Type B pancreatic cell (in vitro differentiated cells): Measurements from ENCODE around the gene IFRD1. TPM values are rescaled to one million over a fixed set of nuclear protein-coding genes. Genes with fewer than 3 reads are reported as not detected.

ENCODE experiments used
- DNase-seq: peaks from one replicate; pipeline ENCODE4 v3.0.0; 2021; ENCODE audit warnings: mixed read lengths; ENCODE audit not compliant: unreplicated experiment; ENCODE audit errors: extremely low spot score
- H3K27ac Mint-ChIP-seq: 2 replicates; pipeline ENCODE4 v1.8.0; 2021; ENCODE audit warnings: mild to moderate bottlenecking, mixed read lengths
- H3K27me3 Mint-ChIP-seq: 2 replicates; pipeline ENCODE4 v1.8.0; 2021; ENCODE audit warnings: mixed read lengths
- H3K36me3 Mint-ChIP-seq: 2 replicates; pipeline ENCODE4 v1.8.0; 2021; ENCODE audit warnings: mixed read lengths
- H3K4me1 Mint-ChIP-seq: one replicate; pipeline ENCODE4 v1.8.0; 2021; ENCODE audit warnings: mixed read lengths; ENCODE audit not compliant: unreplicated experiment
- H3K4me3 Mint-ChIP-seq: 2 replicates; pipeline ENCODE4 v1.8.0; 2021; ENCODE audit warnings: mild to moderate bottlenecking, mixed read lengths
- H3K9me3 Mint-ChIP-seq: 2 replicates; pipeline ENCODE4 v1.8.0; 2021; ENCODE audit warnings: mixed read lengths
- total RNA-seq: library from RNA; stranded (reverse); gene quantifications from 2 replicates; pipeline ENCODE4 v1.2.1, GENCODE V29; 2021; ENCODE audit warnings: low replicate concordance
- TF ChIP-seq, protein P1 (sequence below): fragments of 200-600 bp; sonication (generic); conservative IDR thresholded peaks from 2 replicates; pipeline ENCODE4 v1.5.0; 2021; ENCODE audit warnings: antibody characterized with exemption, mild to moderate bottlenecking

Gene IFRD1
- total RNA-seq, 1 donor from 2014 or later = 78.4 TPM

DNA sequence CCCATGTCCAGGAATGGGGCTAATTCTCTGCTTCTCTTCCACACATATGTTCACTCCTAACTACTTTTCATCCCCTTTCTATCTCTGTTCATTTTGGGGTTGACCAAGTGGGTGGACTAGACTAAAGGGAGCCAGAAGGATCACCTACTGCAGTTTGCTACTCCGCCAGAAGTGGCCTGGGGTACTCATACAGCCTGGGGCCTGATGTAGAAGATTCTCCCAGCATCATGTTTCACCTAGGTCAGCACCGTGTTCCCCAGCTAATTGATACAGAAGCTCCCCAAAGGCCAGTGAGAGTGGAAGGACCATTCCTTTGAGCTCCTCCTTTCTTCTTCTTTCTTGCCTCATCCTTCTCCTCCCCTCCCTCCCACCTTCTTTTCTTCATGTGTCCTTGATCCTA lies 19.6 kb upstream of the IFRD1 start:
- H3K9me3 Mint-ChIP-seq = peaks cover 11% of the 10 kb centered on the region
- H3K4me1 Mint-ChIP-seq = no peaks in the 10 kb centered on the region
- no peak overlapping the region for H3K4me3 Mint-ChIP-seq
- H3K36me3 Mint-ChIP-seq = no peaks in the 10 kb centered on the region
- no peak overlapping the region for H3K27ac Mint-ChIP-seq
- TF ChIP-seq, protein P1, sequence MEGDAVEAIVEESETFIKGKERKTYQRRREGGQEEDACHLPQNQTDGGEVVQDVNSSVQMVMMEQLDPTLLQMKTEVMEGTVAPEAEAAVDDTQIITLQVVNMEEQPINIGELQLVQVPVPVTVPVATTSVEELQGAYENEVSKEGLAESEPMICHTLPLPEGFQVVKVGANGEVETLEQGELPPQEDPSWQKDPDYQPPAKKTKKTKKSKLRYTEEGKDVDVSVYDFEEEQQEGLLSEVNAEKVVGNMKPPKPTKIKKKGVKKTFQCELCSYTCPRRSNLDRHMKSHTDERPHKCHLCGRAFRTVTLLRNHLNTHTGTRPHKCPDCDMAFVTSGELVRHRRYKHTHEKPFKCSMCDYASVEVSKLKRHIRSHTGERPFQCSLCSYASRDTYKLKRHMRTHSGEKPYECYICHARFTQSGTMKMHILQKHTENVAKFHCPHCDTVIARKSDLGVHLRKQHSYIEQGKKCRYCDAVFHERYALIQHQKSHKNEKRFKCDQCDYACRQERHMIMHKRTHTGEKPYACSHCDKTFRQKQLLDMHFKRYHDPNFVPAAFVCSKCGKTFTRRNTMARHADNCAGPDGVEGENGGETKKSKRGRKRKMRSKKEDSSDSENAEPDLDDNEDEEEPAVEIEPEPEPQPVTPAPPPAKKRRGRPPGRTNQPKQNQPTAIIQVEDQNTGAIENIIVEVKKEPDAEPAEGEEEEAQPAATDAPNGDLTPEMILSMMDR = no peak
- peaks cover 6% of the 10 kb centered on the region for H3K27me3 Mint-ChIP-seq
- no peak for DNase-seq

- no peaks in the 10 kb centered on the region for H3K4me1 Mint-ChIP-seq
- TF ChIP-seq, protein P1 = no peak
- no peak for DNase-seq
- H3K36me3 Mint-ChIP-seq = no peaks in the 10 kb centered on the region
- no peak overlapping the region for H3K27ac Mint-ChIP-seq
- no peak overlapping the region for H3K4me3 Mint-ChIP-seq
- peaks cover 6% of the 10 kb centered on the region for H3K27me3 Mint-ChIP-seq
- H3K9me3 Mint-ChIP-seq = peaks cover 11% of the 10 kb centered on the region
Observed at GRCh38 chr7:112431803-112432202, 18.5 kb upstream of the IFRD1 start.

DNA sequence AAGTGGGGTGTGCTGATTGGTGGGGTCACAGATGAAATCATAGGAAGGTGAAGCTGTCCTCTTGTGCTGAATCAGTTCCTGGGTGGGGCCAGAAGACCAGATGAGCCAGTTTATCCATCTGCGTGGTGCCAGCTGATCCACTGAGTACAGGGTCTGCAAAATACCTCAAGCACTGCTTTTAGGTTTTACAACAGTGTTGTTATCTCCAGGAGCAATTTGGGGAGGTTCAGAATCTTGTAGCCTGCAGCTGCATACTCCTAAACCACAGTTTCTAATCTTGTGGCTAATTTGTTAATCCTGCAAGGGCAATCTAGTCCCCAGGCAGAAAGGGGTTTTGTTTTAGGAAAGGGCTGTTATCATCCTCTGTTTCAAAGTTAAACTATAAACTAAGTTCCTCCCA lies 17.0 kb upstream of the IFRD1 start:
- Mint-ChIP-seq H3K4me1 (no peaks in the 10 kb centered on the region), H3K36me3 (no peaks in the 10 kb centered on the region), H3K27ac (no peak overlapping the region), H3K9me3 (peaks cover 11% of the 10 kb centered on the region), H3K27me3 (peaks cover 4% of the 10 kb centered on the region), H3K4me3 (no peak overlapping the region)
- no peak for DNase-seq
- TF ChIP-seq, protein P1 = no peak

- H3K27ac Mint-ChIP-seq = no peak overlapping the region
- no peak overlapping the region for H3K4me3 Mint-ChIP-seq
- peaks cover 11% of the 10 kb centered on the region for H3K9me3 Mint-ChIP-seq
- H3K36me3 Mint-ChIP-seq = no peaks in the 10 kb centered on the region
- no peak for DNase-seq
- no peaks in the 10 kb centered on the region for H3K4me1 Mint-ChIP-seq
- TF ChIP-seq, protein P1 = no peak
- peaks cover 3% of the 10 kb centered on the region for H3K27me3 Mint-ChIP-seq
Observed at GRCh38 chr7:112437072-112437471, 13.2 kb upstream of the IFRD1 start.

GRCh38 chr7:112439476-112439875 lies 10.8 kb upstream of the IFRD1 start:
- TF ChIP-seq, protein P1 = no peak
- DNase-seq = no peak
- H3K4me3 Mint-ChIP-seq = no peak overlapping the region
- peaks cover 3% of the 10 kb centered on the region for H3K27me3 Mint-ChIP-seq
- no peak overlapping the region for H3K27ac Mint-ChIP-seq
- no peaks in the 10 kb centered on the region for H3K4me1 Mint-ChIP-seq
- peaks cover 3% of the 10 kb centered on the region for H3K36me3 Mint-ChIP-seq
- peaks cover 5% of the 10 kb centered on the region for H3K9me3 Mint-ChIP-seq

- peaks cover 5% of the 10 kb centered on the region for H3K9me3 Mint-ChIP-seq
- TF ChIP-seq, protein P1 = no peak
Observed at GRCh38 chr7:112442210-112442609, 8.1 kb upstream of the IFRD1 start.

More at GRCh38 chr7:112442210-112442609, 8.1 kb upstream of the IFRD1 start:
- Mint-ChIP-seq H3K36me3 (peaks cover 3% of the 10 kb centered on the region), H3K4me3 (no peak overlapping the region), H3K27me3 (no peaks in the 10 kb centered on the region), H3K4me1 (no peaks in the 10 kb centered on the region), H3K27ac (no peak overlapping the region)
- no peak for DNase-seq
